Pancreas (tissue), 10 donors: ENCODE results near the gene ICE2. TPM values are rescaled to one million over a fixed set of nuclear protein-coding genes. Genes with fewer than 3 reads are reported as not detected.

Experiments used
- ATAC-seq, 4 donors: fragments of 200-7000 bp; cut with Tn5 transposase; one replicate each; pipeline versions ENCODE4 v1.8.0 to v1.9.1; 2020; ENCODE audit warnings: mild to moderate bottlenecking in 4 of 4, moderate library complexity in 4 of 4
- DNase-seq, 6 donors: peaks; one replicate each; pipeline ENCODE4 v3.0.0-alpha.2; 2020
- FAIRE-seq: peaks from 2 replicates; lab custom pipeline; 2012; peaks lifted over from hg19 to GRCh38; lab: Jason Lieb, UNC
- H3K27ac ChIP-seq, 4 donors: fragments of 200-600 bp; sonication (generic); 1 replicate in 3 of 4; 2 replicates in 1 of 4; pipeline versions ENCODE4 v1.5.0 to v1.8.0; 2020
- H3K27me3 ChIP-seq, 4 donors: fragments of 200-600 bp; one replicate each; pipeline ENCODE4 v1.8.0; 2021
- H3K36me3 ChIP-seq, 3 donors: fragments of 200-600 bp; sonication (generic) in 1 of 3; one replicate each; pipeline versions ENCODE4 v1.5.0 to v1.8.0; 2020 to 2021
- H3K4me1 ChIP-seq, 3 donors: fragments of 200-600 bp; one replicate each; pipeline ENCODE4 v1.8.0; 2021
- H3K4me3 ChIP-seq, 4 donors: fragments of 200-600 bp; sonication (generic) in 2 of 4; one replicate each; pipeline versions ENCODE4 v1.5.0 to v1.8.0; 2020 to 2021
- H3K9me3 ChIP-seq, 4 donors: fragments of 200-600 bp; one replicate each; pipeline ENCODE4 v1.8.0; 2021
- CTCF ChIP-seq, 4 donors: fragments of 200-600 bp; sonication (generic) in 3 of 4; IDR thresholded peaks; one replicate each; pipeline versions ENCODE4 v1.5.0 to v1.8.0; 2021; ENCODE audit warnings: antibody characterized with exemption in 4 of 4
- WGBS, 2 donors: extraction: QIAGEN DNeasy Blood & Tissue Kit; methylation state at CpG; one replicate each; pipeline ENCODE4 v1.1.7; 2013; 5-methylcytosine and 5-hydroxymethylcytosine counted together
- intact Hi-C, 3 donors: fragments of 100-400 bp; cut with DNase I; formaldehyde crosslinking; loops; one replicate each; pipeline versions ENCODE4 v1.11.1 to v1.14.2; 2022
- polyA plus RNA-seq, 2 donors: library from polyadenylated mRNA; stranded (reverse); fragments of 200-250 nt; gene quantifications; one replicate each; pipeline ENCODE4 v1.2.3, GENCODE V29; 2013
- total RNA-seq, 6 donors: library from RNA; stranded (reverse); fragmentation: NEBNext Ultra II Directional in 4 of 6; extraction: Animal tissue kit (Norgen Biotek cat#: 25700) in 4 of 6; gene quantifications; one replicate each; pipeline versions ENCODE4 v1.2.1 to v1.2.4, GENCODE V29; 2021 to 2023
- donor health status: healthy with polysubstance abuse.
- donor health status: DM: no; HTN: no; CAD: no; lungs with moderate emphysema.
- donor health status: DM: no; HTN: no; CAD: no.
- donor health status: control.
- donor health status: control.
- donor health status: Bipolar disorder and iron deficiency.
- donor health status: DM: yes; HTN: yes; CAD: no.
- donor health status: DM: no; HTN: no; CAD: no.
- donor health status: DM: no; HTN: no; CAD: no.
- donor health status: DM: yes; HTN: yes; CAD: no.

The ICE2 gene
- total and polyA plus RNA-seq, 8 donors, result 6.7 to 28.9 (median 19.0) TPM

GRCh38 chr15:60419753-60420152 lies 59.2 kb downstream of the ICE2 start:
- H3K36me3 ChIP-seq, result peaks cover 0 to 9% (median 0%) of the 10 kb centered on the region in 3 donors
- 82 to 94% methylated on average over 2 of the region's 2 CpGs for WGBS, 2 donors
- no peak for FAIRE-seq
- H3K27ac ChIP-seq, result no peak overlapping the region
- no peaks in the 10 kb centered on the region for H3K9me3 ChIP-seq
- H3K4me1 ChIP-seq, result no peaks in the 10 kb centered on the region
- no peak for ATAC-seq
- H3K27me3 ChIP-seq, result no peaks in the 10 kb centered on the region
- TF ChIP-seq CTCF (IDR thresholded peaks at IDR 0.05), result no peak
- H3K4me3 ChIP-seq, result no peak overlapping the region
- DNase-seq, result no peak
- intact Hi-C loops, result loop anchor here in 1 of 3 donors (10.0 kb wide), 1 partner anchor 65 kb away; no protein-coding TSS in a partner anchor

- no peaks in the 10 kb centered on the region for H3K27me3 ChIP-seq
- FAIRE-seq, result no peak
- no peak overlapping the region for H3K4me3 ChIP-seq
- H3K27ac ChIP-seq, result no peak overlapping the region
- ATAC-seq, result no peak
- DNase-seq, result no peak
- peaks cover 0 to 9% (median 0%) of the 10 kb centered on the region in 3 donors for H3K36me3 ChIP-seq
- TF ChIP-seq CTCF (IDR thresholded peaks at IDR 0.05), result no peak
- H3K4me1 ChIP-seq, result peaks cover 0 to 6% (median 0%) of the 10 kb centered on the region in 3 donors
- H3K9me3 ChIP-seq, result no peaks in the 10 kb centered on the region
- WGBS, 2 donors, result 94 to 96% methylated on average over 3 of the region's 3 CpGs
- intact Hi-C loops, result no loop called here
Observed at GRCh38 chr15:60418096-60418495, 60.8 kb downstream of the ICE2 start.

GRCh38 chr15:60417112-60417511 lies 61.8 kb downstream of the ICE2 start:
- WGBS, 2 donors, result 88 to 91% methylated on average over 4 of the region's 4 CpGs
- no peak for FAIRE-seq
- no peaks in the 10 kb centered on the region for H3K27me3 ChIP-seq
- peaks cover 0 to 9% (median 0%) of the 10 kb centered on the region in 3 donors for H3K36me3 ChIP-seq
- ATAC-seq, result no peak
- no peak overlapping the region for H3K4me3 ChIP-seq
- H3K27ac ChIP-seq, result no peak overlapping the region
- TF ChIP-seq CTCF (IDR thresholded peaks at IDR 0.05), result no peak
- H3K9me3 ChIP-seq, result no peaks in the 10 kb centered on the region
- H3K4me1 ChIP-seq, result peaks cover 0 to 6% (median 0%) of the 10 kb centered on the region in 3 donors
- intact Hi-C loops, result no loop called here
- no peak for DNase-seq

- intact Hi-C loops, result no loop called here
- ATAC-seq, result no peak
- peaks cover 0 to 8% (median 0%) of the 10 kb centered on the region in 3 donors for H3K36me3 ChIP-seq
- peaks cover 0 to 6% (median 0%) of the 10 kb centered on the region in 3 donors for H3K4me1 ChIP-seq
- no peaks in the 10 kb centered on the region for H3K27me3 ChIP-seq
- no peak for DNase-seq
- WGBS, 2 donors, result 99% methylated on average over 3 of the region's 3 CpGs
- no peaks in the 10 kb centered on the region for H3K9me3 ChIP-seq
- H3K4me3 ChIP-seq, result no peak overlapping the region
- no peak for FAIRE-seq
- no peak for TF ChIP-seq CTCF (IDR thresholded peaks at IDR 0.05)
- no peak overlapping the region for H3K27ac ChIP-seq
Observed at GRCh38 chr15:60416484-60416883, 62.5 kb downstream of the ICE2 start.

GRCh38 chr15:60414016-60414682 lies 64.8 kb downstream of the ICE2 start:
- WGBS, 2 donors, result 62% methylated on average over 10 of the region's 10 CpGs
- Histone ChIP-seq H3K4me3 (no peak overlapping the region), H3K36me3 (no peaks in the 10 kb centered on the region), H3K9me3 (no peaks in the 10 kb centered on the region), H3K27ac (peak overlapping the region in 1 of 4 donors; percentile 13), H3K4me1 (peaks cover 0 to 6% (median 0%) of the 10 kb centered on the region in 3 donors), H3K27me3 (no peaks in the 10 kb centered on the region)
- DNase-seq, result no peak
- no peak for TF ChIP-seq CTCF (IDR thresholded peaks at IDR 0.05)
- FAIRE-seq, result no peak
- peak; percentile 63 to 84 (median 67) for ATAC-seq
- intact Hi-C loops, result no loop called here
